Naive B cell (primary cell): ENCODE results near the gene RBBP6. TPM values are rescaled to one million over a fixed set of nuclear protein-coding genes. Genes with fewer than 3 reads are reported as not detected.
A peak's percentile ranks its signal among the peaks of the same experiment; 100 is the strongest.
"Not testable (repeated sequence)": the region's sequence is repeated elsewhere in the genome, so short reads cannot be mapped to it uniquely, and the experiment has no call there.

ENCODE experiments used
- ATAC-seq, 2 donors: fragments of 150-1000 bp; cut with Tn5 transposase; 2 replicates each; pipeline ENCODE4 v1.10.0; 2021; ENCODE audit warnings: low read depth in 2 of 2, mild to moderate bottlenecking in 2 of 2, moderate library complexity in 2 of 2
- DNase-seq: peaks from one replicate; pipeline ENCODE4 v3.0.0; 2022
- H3K27ac Mint-ChIP-seq, 6 donors: one replicate each; pipeline ENCODE4 v1.8.0; 2020 to 2022; ENCODE audit warnings: mild to moderate bottlenecking in 6 of 6, mixed read lengths in 6 of 6, moderate library complexity in 5 of 6, inconsistent platforms in 2 of 6
- H3K27me3 Mint-ChIP-seq, 3 donors: one replicate each; pipeline ENCODE4 v1.8.0; 2021 to 2022; ENCODE audit warnings: mixed read lengths in 3 of 3, mild to moderate bottlenecking in 1 of 3
- H3K36me3 Mint-ChIP-seq, 2 donors: one replicate each; pipeline ENCODE4 v1.8.0; 2020 to 2022; ENCODE audit warnings: mixed read lengths in 2 of 2, inconsistent platforms in 1 of 2, mild to moderate bottlenecking in 1 of 2
- H3K4me1 Mint-ChIP-seq, 3 donors: one replicate each; pipeline ENCODE4 v1.8.0; 2020 to 2022; ENCODE audit warnings: mixed read lengths in 3 of 3, inconsistent platforms in 1 of 3, mild to moderate bottlenecking in 1 of 3, moderate library complexity in 1 of 3
- H3K4me3 Mint-ChIP-seq, 8 donors: one replicate each; pipeline ENCODE4 v1.8.0; 2020 to 2022; ENCODE audit warnings: mild to moderate bottlenecking in 8 of 8, mixed read lengths in 8 of 8, moderate library complexity in 8 of 8, inconsistent platforms in 2 of 8
- H3K9me3 Mint-ChIP-seq, 7 donors: one replicate each; pipeline ENCODE4 v1.8.0; 2020 to 2022; ENCODE audit warnings: mixed read lengths in 7 of 7, mild to moderate bottlenecking in 5 of 7, inconsistent platforms in 2 of 7, moderate library complexity in 1 of 7
- polyA plus RNA-seq, 6 donors: library from polyadenylated mRNA; unstranded; fragments of 300-500 nt; fragmentation: Illumina TruSeq; gene quantifications; one replicate each; pipeline ENCODE4 v1.2.3, GENCODE V29; 2021; ENCODE audit warnings: low read depth in 6 of 6

Gene RBBP6
- polyA plus RNA-seq, 6 donors from 2014 or later, result 19.6 to 41.1 (median 30.2) TPM

GRCh38 chr16:24555346-24555872 is 16.0 kb downstream of the RBBP6 start:
- ATAC-seq (no peak), DNase-seq (no peak)
- no peaks in the 10 kb centered on the region for H3K27me3 Mint-ChIP-seq
- no peak overlapping the region for H3K27ac Mint-ChIP-seq
- peaks cover 0 to 7% (median 3%) of the 10 kb centered on the region in 3 donors for H3K4me1 Mint-ChIP-seq
- H3K9me3 Mint-ChIP-seq, result no peaks in the 10 kb centered on the region
- peaks cover 10 to 25% of the 10 kb centered on the region in 2 donors for H3K36me3 Mint-ChIP-seq
- no peak overlapping the region for H3K4me3 Mint-ChIP-seq

GRCh38 chr16:24562811-24563210 is 23.4 kb downstream of the RBBP6 start:
- no peak for ATAC-seq
- Mint-ChIP-seq H3K4me3 (no peak overlapping the region), H3K4me1 (no peaks in the 10 kb centered on the region), H3K27me3 (no peaks in the 10 kb centered on the region), H3K27ac (peak overlapping the region in 1 of 6 donors; percentile 34), H3K36me3 (peaks cover 20 to 23% of the 10 kb centered on the region in 2 donors), H3K9me3 (no peaks in the 10 kb centered on the region)
- DNase-seq, result no peak

- Mint-ChIP-seq H3K27ac (no peak overlapping the region), H3K4me3 (no peak overlapping the region), H3K9me3 (peaks cover 0 to 10% (median 4%) of the 10 kb centered on the region in 7 donors), H3K27me3 (no peaks in the 10 kb centered on the region), H3K36me3 (peaks cover 54% of the 10 kb centered on the region in 2 donors), H3K4me1 (peaks cover 0 to 4% (median 0%) of the 10 kb centered on the region in 3 donors)
- DNase-seq (no peak), ATAC-seq (no peak)
Measured at GRCh38 chr16:24568392-24568791, 29.0 kb downstream of the RBBP6 start.

DNA sequence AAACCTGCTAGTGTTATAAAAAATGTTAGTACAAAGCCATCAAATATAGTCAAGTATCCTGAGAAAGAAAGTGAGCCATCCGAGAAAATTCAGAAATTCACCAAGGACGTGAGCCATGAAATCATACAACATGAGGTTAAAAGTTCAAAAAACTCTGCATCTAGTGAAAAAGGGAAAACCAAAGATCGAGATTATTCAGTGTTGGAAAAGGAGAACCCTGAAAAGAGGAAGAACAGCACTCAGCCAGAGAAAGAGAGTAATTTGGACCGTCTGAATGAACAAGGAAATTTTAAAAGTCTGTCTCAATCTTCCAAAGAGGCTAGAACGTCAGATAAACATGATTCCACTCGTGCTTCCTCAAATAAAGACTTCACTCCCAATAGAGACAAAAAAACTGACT is 31.7 kb downstream of the RBBP6 start:
- DNase-seq, result no peak
- Mint-ChIP-seq H3K27ac (peak overlapping the region in 4 of 6 donors; percentile 3 to 40 (median 14)), H3K4me1 (peaks cover 0 to 4% (median 0%) of the 10 kb centered on the region in 3 donors), H3K36me3 (peaks cover 54% of the 10 kb centered on the region in 2 donors), H3K27me3 (no peaks in the 10 kb centered on the region), H3K4me3 (no peak overlapping the region), H3K9me3 (peaks cover 0 to 10% (median 5%) of the 10 kb centered on the region in 7 donors)
- ATAC-seq, result no peak

- DNase-seq, result no peak
- Mint-ChIP-seq H3K36me3 (peaks cover 51 to 52% of the 10 kb centered on the region in 2 donors), H3K27ac (peak overlapping the region in 4 of 6 donors; percentile 30 to 80 (median 49)), H3K27me3 (no peaks in the 10 kb centered on the region), H3K9me3 (peaks cover 0 to 10% (median 5%) of the 10 kb centered on the region in 7 donors), H3K4me1 (peaks cover 0 to 4% (median 0%) of the 10 kb centered on the region in 3 donors), H3K4me3 (no peak overlapping the region)
- ATAC-seq, result no peak
Measured at GRCh38 chr16:24572069-24572468, 32.7 kb downstream of the RBBP6 start.

DNA sequence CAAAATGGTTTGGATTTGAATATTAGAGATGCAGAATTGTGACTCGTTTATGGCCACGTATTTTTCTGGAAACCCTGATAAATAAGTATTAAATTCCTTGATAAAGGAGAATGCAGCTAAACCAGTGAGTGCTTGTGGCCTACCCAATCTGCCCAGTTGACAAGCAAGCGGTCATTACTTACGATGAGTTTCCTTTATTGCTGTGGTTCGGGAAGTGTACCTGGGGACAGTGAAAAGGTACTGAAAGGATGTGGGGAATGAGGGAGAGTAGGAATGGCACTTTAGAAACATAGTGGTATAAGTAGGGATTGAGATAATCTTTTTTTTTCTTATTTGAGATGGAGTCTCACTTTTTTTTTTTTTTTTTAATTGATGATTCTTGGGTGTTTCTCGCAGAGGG is 33.8 kb downstream of the RBBP6 start:
- no peaks in the 10 kb centered on the region for H3K27me3 Mint-ChIP-seq
- DNase-seq, result no peak
- H3K9me3 Mint-ChIP-seq, result peaks cover 0 to 10% (median 5%) of the 10 kb centered on the region in 7 donors
- H3K27ac Mint-ChIP-seq, result peak overlapping the region in 3 of 6 donors; percentile 74 to 83 (median 80)
- peaks cover 0 to 4% (median 0%) of the 10 kb centered on the region in 3 donors for H3K4me1 Mint-ChIP-seq
- H3K4me3 Mint-ChIP-seq, result peak overlapping the region in 1 of 8 donors; percentile 18
- ATAC-seq, result no peak
- peaks cover 41% of the 10 kb centered on the region in 2 donors for H3K36me3 Mint-ChIP-seq

GRCh38 chr16:24574515-24575485 is 35.4 kb downstream of the RBBP6 start:
- DNase-seq, H3K4me1 Mint-ChIP-seq, H3K27me3 Mint-ChIP-seq, ATAC-seq, H3K4me3 Mint-ChIP-seq, H3K27ac Mint-ChIP-seq: not testable (repeated sequence)
- Mint-ChIP-seq H3K9me3 (peaks cover 0 to 10% (median 5%) of the 10 kb centered on the region in 7 donors), H3K36me3 (peaks cover 24 to 25% of the 10 kb centered on the region in 2 donors)

GRCh38 chr16:24575791-24576190 is 36.4 kb downstream of the RBBP6 start:
- Mint-ChIP-seq H3K9me3 (peaks cover 0 to 10% (median 5%) of the 10 kb centered on the region in 7 donors), H3K36me3 (peaks cover 14 to 18% of the 10 kb centered on the region in 2 donors)
- H3K27ac Mint-ChIP-seq, DNase-seq, H3K27me3 Mint-ChIP-seq, H3K4me3 Mint-ChIP-seq, ATAC-seq, H3K4me1 Mint-ChIP-seq: not testable (repeated sequence)

GRCh38 chr16:24577167-24577566 is 37.8 kb downstream of the RBBP6 start:
- DNase-seq (no peak), ATAC-seq (no peak)
- H3K9me3 Mint-ChIP-seq, result peaks cover 0 to 6% (median 5%) of the 10 kb centered on the region in 7 donors
- H3K27me3 Mint-ChIP-seq, result no peaks in the 10 kb centered on the region
- H3K36me3 Mint-ChIP-seq, result peaks cover under 1 to 5% of the 10 kb centered on the region in 2 donors
- no peak overlapping the region for H3K27ac Mint-ChIP-seq
- no peaks in the 10 kb centered on the region for H3K4me1 Mint-ChIP-seq
- no peak overlapping the region for H3K4me3 Mint-ChIP-seq

GRCh38 chr16:24580665-24581064 is 41.3 kb downstream of the RBBP6 start:
- Mint-ChIP-seq H3K27ac (peak overlapping the region in 1 of 6 donors; percentile 70), H3K4me3 (no peak overlapping the region), H3K4me1 (no peaks in the 10 kb centered on the region)

GRCh38 chr16:24583494-24583893 is 44.1 kb downstream of the RBBP6 start:
- H3K4me1 Mint-ChIP-seq, result no peaks in the 10 kb centered on the region
- peaks cover 4 to 16% (median 15%) of the 10 kb centered on the region in 3 donors for H3K27me3 Mint-ChIP-seq
- no peaks in the 10 kb centered on the region for H3K36me3 Mint-ChIP-seq
- ATAC-seq, result no peak
- H3K4me3 Mint-ChIP-seq, result no peak overlapping the region
- peak overlapping the region in 2 of 6 donors; percentile 51 to 53 for H3K27ac Mint-ChIP-seq
- H3K9me3 Mint-ChIP-seq, result peaks cover 0 to 4% (median 0%) of the 10 kb centered on the region in 7 donors
- no peak for DNase-seq

More at GRCh38 chr16:24580665-24581064, 41.3 kb downstream of the RBBP6 start:
- no peak for ATAC-seq
- DNase-seq, result no peak
- peaks cover 0 to 4% (median 0%) of the 10 kb centered on the region in 7 donors for H3K9me3 Mint-ChIP-seq
- H3K36me3 Mint-ChIP-seq, result no peaks in the 10 kb centered on the region
- H3K27me3 Mint-ChIP-seq, result peaks cover 3 to 5% (median 4%) of the 10 kb centered on the region in 3 donors

GRCh38 chr16:24589997-24590396 is 50.6 kb downstream of the RBBP6 start:
- DNase-seq (no peak), ATAC-seq (no peak)
- Mint-ChIP-seq H3K36me3 (no peaks in the 10 kb centered on the region), H3K4me1 (no peaks in the 10 kb centered on the region), H3K9me3 (peaks cover 0 to 2% (median 0%) of the 10 kb centered on the region in 7 donors), H3K27me3 (peaks cover 4 to 20% (median 15%) of the 10 kb centered on the region in 3 donors), H3K4me3 (no peak overlapping the region), H3K27ac (no peak overlapping the region)

GRCh38 chr16:24598777-24599437 is 59.5 kb downstream of the RBBP6 start:
- Mint-ChIP-seq H3K4me1 (no peaks in the 10 kb centered on the region), H3K36me3 (peaks cover 0 to 7% of the 10 kb centered on the region in 2 donors), H3K4me3 (no peak overlapping the region), H3K27ac (no peak overlapping the region), H3K27me3 (peaks cover 15 to 34% (median 29%) of the 10 kb centered on the region in 3 donors), H3K9me3 (peaks cover 0 to 20% (median 2%) of the 10 kb centered on the region in 7 donors)
- DNase-seq, result no peak
- ATAC-seq, result no peak
